Measurements from ENCODE around the gene ERC1.
"Not testable (repeated sequence)": the region's sequence is repeated elsewhere in the genome, so short reads cannot be mapped to it uniquely, and the experiment has no call there.

Gene ERC1

DNA sequence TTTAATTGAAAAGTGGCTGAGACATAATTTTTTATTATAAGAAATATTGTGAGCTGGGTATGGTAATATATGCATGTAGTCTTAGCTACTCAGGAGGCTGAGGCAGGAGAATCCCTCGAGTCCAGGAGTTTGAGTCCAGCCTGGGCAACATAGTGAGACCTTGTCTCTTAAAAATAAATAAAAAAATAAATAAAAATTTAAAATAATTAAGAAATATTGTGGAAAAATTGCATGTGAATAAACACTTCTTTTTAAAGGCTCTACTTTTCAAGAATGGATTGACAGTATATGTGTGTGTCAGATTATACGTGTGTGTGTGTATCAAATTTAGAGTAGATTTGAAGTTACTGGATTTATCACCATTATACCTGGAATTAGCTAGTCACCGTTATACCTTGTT is 43.2 kb downstream of the ERC1 start:
- no peak for DNase-seq

DNA sequence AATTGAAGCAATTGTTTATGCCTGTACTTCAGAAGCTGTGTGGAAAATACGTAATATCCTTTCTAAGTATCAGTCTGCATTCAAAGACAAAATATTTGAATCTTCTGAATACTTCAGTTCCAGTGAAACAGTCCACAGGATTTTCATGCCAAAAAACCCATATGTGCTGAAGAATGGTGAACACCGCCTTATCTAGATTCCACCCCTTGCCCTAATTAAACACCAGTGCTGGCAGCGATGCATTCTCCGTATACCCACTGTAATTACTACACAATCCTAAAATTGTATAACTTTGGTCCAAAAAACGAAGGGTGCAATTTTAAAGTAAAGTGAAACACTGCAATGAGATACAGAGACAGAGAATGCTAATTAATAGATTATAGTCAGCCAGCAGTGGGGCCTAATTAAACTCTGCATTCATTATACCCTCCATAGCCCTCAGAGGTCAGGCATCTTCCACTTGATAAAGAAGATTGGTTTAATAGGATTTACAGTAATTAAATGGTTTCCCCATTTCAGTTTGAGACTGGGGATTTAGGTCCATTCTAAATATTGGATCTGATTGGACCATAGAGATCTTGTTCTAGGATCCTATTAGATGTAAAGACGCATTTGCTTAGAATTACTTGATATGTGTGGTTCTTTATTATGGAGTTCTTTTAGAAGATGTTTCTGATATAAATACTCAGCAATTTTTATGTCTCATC is 43.9 kb downstream of the ERC1 start:
- no peak for DNase-seq

DNA sequence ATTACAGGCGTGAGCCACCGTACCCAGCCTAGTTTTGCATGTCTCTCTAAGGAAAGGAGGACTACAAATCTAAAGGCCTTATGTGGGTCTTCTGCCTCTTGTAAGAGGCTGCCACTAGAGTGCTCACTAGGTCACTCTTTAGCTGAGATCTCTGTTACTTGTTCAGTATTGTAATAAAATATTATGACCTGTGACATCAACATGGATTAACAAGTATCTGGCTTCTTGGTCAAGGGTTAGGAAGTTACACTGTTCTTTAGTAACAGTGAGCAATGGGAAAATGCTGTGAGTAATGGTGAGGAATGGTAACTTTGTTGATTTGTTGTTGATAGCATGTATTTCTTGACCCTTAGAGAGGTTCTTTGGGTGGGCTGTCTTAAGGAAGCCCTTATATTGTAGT is 50.5 kb downstream of the ERC1 start:
- no peak for DNase-seq

DNA sequence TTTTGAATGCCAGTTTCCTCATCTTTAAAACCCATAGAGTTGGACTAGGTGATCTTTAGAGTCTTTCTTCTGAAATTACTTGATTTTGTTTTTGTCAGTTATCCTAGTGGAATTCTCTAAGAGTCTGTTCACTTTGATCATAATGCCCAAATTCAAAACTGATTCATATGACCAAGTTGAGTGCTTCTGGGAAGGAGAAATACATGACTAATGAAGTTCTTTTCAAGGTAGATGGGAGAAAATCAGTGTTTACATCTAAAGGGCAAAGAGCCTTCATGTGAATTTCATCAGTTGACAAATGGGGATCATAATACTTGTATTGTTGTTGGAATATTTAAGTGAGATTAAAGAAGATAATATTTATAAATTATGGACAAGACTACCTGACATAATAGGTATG is 53.2 kb downstream of the ERC1 start:
- DNase-seq, result no peak

DNA sequence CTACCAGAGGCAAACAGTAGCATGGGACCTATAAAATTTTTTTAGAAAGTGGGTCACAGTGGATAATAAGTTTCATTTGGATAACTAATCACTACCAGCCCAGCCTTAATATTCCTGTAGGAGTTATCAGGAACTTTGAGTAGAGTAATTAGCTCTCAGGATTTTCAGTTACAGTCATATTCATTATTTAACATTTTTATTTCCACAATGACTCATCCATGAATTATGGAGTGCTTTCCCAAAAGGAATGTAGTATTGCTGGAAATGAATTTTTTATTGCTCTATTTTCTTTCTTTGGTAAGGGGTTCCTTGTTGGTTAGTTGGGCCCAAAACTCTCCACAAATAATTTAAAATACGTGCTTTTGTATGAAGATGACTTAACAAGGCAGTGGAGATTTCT is 53.7 kb downstream of the ERC1 start:
- no peak for DNase-seq

DNA sequence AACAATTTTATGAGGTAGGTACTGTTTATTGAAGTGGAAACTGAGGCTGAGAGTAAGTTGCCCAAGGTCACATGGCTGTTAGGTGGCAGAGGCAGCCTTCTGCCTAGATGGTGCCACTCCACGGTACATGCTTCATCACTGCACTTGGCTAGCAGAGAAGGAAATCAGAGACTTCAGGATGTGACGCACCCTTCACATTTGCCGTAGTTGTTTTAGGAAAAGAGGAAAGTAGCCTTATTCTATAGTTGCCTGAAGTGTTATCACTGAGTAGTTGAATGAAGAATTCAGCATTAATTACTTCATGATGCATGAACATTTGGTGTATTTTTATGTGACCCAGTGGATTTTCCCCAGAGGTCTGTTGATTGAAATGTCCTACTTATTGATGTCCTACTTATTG is 55.7 kb downstream of the ERC1 start:
- no peak for DNase-seq

DNA sequence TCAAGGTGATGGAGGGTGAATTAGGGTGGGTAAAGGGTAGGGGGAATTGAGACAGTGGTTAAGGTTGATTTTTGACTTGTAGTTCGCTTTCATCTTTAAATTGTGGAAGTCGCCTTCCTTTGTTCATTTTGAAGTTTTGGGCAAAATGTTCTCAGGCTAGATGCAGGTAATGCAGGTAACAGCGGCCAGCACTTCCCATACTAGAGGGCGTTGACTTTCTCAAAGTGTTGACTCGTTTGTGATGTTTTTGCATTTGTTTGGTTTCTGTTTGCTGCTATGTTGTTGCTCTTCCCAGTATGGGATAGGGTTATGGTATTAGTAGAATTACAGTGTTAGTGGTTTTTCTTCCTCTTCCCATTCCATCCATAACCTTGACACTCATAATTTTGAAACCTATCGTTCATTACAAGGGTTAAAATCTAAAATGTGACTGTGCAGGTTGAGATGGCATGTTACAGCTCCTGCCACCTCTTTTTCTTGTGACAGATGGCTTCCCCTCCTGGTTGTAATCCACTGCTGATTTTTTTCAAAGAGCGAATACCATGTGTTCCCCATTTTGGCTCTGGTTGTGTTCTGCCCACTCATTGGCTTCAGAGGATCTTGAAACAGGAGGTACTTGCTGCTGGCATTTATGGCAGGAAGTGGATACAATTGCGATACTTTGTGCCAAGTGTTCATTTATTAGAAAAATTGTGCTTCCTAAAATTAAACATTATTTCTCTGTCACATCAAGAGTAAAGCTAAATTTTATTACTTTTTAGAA is 57.1 kb downstream of the ERC1 start:
- DNase-seq, result no peak

DNA sequence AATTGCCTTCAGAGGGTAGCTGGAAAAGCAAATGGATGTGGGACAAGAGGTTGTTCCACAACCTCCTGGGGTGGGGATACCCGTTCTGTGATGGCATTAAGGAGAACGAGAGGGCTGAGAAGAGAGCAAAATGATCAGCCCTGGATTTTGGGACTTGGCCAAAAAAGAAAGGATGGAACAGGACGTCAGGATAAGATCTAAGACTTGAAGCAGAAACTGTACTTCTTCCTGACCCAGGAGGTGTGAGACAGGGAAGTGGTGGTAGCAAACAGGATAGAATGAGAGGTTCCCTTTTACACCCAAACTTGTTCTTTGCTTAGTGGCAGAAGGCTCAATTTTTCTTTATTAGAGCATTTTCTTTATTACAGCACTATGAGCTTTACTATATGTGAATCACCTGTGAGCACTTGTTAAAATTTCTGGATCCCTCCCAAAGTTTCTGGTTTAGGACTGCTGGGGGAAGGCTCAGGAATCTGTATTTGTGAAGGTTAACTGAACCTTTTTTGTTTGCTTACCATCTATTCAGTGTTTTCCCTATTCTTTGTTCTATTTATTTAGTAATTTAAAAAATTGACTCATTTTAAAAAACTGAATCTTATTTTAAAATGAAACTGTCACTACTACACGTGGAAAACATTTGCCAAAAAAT is 59.2 kb downstream of the ERC1 start:
- DNase-seq, result no peak

DNA sequence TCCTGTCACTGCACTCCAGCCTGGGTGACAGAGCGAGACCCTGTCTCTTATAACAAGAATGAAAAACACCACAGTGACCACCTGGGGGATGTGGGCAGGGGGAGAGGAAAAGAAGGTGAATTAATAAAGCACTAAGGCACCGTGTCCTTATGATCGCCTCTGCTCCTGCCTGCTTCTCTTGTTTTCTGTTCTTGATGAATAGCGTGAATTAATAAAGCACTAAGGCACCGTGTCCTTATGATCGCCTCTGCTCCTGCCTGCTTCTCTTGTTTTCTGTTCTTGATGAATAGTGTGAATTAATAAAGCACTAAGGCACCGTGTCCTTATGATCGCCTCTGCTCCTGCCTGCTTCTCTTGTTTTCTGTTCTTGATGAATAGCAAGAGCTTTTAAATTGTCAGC is 60.6 kb downstream of the ERC1 start:
- not testable (repeated sequence) for DNase-seq

DNA sequence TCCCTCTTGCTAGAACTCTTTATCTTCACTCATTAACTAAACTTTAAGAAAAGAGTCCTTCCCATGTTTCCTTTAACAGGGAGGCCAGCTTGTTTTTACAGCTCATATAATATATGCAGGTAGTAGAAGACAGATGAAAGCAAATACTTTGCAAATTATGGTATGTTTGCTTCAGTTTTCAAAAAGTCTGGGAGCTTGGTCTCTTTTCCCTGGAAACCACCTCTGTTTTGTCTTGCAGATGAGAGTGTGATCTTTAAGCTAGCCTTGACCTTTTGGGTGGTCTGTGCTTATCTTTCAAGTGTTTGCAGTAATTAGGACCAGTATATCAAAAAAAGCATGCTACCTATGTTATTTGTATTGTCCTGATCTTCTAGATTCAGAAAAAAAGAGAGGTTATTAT is 62.7 kb downstream of the ERC1 start:
- DNase-seq, result no peak

DNA sequence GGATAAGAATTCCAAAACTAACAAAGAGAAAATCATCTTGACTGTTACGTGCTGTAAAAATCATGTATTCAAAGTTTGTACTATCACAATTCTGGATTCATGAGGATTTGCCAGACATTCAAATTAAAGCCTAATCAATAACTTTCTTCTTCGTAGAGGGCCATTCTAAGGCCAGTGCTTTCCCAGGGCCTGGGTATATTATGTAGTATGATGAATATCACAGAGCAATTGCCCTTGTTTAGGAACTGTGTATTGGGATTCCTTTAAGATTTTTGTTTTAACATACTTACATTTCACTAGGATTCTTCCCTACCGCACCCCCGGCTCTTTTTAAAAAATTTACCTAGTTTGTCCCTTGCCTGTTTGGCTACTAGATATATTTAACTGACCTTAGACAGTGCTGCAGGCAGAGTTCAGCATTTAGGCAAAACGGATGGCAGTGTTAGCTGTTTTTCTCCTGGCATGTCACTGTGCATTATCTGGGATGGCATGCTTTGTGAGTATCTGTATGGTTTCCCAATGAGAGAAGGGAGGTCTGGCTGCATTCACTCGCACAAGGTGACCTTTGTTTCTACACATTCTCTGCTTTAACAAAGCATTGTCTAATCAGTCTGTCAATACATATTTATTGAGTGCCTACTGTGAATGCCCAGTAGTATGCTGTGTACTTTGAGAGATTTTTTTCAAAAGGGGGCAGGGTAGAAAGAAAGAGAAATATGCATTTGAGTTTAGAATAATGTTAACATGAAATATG is 63.3 kb downstream of the ERC1 start:
- no peak for DNase-seq

DNA sequence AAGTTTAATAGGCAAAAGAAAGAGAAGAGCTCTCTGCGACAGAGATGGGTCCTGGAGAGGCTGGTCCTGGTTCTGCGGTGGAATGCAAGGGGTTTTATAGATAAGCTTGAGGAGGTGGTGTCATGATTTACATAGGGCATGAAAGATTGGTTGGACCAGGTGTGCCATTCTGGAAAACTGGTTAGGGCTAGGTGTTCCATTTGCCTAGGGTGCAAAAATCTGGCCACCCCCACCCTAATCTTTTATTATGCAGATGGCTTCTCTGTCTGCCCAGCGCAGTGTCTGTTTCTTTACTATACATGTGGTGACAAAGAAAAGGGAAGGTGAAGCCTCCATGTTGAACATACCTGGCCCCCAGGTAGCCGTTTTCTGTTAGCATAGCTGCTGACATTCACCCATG is 65.4 kb downstream of the ERC1 start:
- DNase-seq, result no peak

DNA sequence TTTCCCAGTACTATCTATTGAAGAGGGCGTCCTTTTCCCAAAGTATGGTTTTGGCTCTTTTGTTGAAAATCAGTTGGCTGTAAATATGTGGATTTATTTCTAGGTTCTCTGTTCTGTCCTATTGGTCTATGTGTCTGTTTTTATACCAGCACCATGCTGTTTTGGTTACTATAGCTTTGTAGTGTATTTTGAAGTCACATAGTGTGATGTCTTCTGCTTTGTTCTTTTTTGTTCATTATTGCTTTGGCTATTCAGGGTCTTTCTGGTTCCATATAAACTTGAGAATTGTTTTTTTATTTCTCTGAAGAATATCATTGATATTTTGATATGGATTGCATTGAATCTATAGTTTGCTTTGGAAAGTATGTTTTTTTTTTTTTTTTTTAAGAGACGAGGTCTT is 67.4 kb downstream of the ERC1 start:
- DNase-seq, result no peak

DNA sequence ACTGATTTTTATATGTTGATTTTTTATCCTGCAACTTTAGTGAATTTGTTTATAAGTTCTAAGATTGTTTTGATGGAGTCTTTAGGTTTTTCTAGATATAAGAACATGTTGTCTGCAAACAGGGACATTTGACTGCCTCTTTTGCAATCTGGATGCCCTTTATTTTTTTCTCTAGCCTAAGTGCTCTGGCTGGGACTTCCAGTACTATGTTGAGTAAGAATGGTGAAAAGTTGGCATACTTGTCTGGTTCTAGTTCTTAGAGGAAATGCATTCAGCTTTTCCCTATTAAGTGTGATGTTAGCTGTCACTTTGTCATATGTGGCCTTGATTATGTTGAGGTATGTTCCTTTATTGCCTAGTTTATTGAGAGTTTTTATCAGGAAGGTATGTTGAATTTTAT is 68.1 kb downstream of the ERC1 start:
- no peak for DNase-seq

DNA sequence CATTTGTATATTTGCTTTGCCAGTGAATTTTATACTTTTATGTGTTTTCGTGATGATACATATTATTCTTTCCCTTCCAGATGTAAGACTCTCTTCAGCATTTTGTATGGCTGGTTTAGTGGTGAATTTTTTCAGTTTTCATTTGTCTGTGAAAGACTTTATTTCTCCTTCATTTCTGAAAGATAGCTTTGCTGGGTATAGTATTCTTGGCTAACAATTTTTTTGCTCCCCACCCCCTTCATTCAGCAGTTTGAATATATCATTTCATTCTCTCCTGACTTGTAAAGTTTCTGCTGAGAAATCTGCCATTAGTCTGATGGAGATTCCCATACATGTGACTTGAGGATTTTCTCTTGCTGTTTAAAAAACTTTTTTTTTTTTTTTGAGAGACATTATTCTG is 72.8 kb downstream of the ERC1 start:
- DNase-seq, result no peak

DNA sequence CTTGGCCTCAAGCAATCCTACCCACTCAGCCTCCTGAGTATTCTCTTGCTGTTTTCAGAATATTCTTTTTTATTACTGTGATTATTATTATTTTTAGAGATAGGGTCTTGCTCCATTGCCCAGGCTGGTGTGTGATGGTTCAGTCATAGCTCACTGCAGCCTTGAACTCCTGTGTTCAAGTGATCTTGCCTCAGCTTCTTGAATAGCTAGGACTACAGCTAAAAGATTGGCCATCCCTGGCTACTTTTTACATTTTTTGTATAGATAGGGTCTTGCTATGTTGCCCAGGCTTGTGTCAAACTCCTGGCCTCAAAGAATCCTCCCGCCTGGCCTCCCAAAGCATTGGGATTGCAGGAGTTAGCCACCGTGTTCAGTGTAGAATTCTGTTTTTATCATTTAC is 73.3 kb downstream of the ERC1 start:
- DNase-seq, result no peak

DNA sequence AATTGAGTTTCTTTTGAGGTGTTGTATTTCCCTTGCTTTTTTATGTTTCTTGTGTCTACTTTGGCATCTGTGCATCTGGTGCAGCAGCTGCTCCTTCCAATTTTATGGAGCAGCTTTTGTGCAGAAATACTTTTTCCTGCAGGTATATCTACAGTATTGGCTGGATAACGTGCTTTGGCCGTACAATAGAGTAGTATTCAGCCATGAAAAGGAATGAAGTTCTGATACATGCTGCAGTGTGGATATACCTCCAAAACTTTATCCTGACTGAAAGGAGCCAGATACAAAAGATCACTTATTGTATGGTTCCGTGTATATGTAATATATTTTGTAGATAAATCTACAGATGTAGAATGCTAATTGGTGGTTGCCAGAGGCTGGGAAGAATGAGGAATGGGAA is 74.6 kb downstream of the ERC1 start:
- DNase-seq, result no peak

DNA sequence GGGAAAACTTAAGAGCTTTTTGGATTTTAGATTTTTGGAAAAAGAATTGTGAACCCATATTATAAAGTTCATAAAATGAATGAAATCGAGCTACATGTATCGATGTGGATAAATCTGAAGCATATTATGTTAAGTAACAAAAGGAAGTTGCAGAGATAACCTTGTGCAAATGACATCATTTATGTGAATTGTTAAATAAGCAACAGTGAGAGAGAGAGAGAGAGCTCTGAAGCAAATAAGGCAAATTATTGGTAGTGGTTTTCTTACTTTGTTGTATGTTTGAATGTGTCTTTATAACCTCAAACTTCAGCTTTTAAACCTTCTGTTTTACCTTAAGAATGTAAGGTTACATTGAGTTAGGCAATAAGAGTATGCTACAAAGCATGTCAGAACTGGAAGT is 78.8 kb downstream of the ERC1 start:
- DNase-seq, result no peak

DNA sequence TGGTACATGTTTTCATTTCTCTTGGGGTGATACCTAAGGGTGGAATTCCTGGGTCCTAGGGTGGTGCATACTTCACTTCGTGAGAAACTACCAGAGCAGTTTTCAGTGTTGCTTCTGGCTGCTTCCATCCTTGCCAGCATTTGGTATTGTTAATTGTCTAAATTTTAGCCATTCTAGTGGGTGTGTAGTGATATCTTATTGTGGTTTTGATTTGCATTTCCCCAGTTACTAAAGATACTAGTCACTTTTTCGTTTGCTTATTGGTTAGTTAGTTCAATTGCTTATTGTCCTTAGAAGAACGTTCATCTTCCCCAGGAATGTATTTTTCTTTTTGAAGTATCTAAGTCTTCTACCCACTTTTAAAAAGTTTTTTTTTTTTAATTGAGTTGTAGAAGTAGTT is 80.2 kb downstream of the ERC1 start:
- DNase-seq, result no peak

DNA sequence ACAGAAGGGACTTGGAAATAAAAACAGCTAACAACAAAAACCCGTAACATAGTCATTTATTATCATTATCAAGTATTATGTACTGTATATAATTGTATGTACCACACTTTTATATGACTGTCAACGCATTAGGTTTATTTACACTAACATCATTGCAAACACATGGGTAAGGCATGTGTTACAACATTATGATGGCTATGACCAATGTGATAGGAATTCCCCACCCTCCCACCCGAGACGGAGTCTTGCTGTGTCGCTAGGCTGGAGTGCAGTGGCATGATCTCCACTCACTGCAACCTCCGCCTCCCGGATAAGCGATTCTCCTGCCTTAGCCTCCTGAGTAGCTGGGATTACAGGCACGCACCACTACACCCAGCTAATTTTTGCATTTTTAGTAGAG is 82.6 kb downstream of the ERC1 start:
- DNase-seq, result no peak

DNA sequence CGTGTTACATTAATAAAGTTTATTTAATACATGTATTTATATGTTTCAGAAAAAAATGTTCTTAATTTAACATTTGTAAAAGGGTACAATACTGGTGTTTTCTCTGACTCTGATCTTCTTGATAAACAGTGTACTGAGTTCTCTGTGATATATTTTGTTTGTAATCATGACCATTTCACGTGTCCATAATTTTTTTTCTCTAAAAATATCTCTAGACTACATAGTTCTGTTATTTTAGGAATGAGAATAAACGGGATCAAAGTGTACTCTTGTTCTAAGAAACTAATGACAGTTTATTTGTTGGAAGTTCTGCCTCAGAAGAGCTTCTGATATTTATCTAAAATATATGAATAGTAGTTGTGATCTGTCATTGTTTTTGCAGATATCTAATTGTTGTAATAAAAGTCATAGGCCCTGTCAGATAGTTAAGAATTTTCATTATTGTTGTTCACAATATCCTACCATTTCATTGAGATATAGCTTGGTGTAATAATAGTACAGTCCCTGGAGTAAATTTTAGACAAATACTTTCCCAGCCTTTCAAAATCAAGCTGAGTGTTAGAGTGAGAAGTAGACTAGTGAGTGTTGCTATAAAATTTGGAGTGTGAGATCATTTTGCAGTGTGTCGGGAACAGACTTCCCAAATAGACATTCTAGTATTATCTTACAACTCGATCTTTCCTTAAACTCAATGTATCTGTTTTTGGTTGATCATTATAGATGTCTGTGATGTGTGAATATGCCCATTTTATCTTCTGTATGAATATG is 86.2 kb downstream of the ERC1 start:
- no peak for DNase-seq

DNA sequence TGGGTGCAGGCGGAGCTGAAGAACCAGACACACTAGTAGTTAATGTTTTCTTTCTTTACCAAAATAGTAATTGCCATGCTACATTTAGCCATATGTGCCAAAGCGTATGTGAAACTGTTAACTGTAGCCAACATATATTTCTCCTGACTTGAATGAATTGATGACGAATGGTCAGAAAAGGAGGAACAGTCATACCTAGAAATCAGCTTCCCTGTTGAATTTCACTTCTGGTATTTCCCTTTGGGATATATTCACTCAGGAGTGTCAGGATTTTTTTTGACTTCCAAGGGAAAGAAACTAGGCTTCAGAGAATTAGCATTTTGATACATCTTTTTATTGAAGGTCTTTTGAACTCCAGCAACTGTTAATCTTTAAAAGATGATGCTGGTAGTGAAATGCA is 87.0 kb downstream of the ERC1 start:
- DNase-seq, result no peak
